ENCODE measurements around the gene UCHL5. TPM values are rescaled to one million over a fixed set of nuclear protein-coding genes. Genes with fewer than 3 reads are reported as not detected.
"Not testable (repeated sequence)": the region's sequence is repeated elsewhere in the genome, so short reads cannot be mapped to it uniquely, and the experiment has no call there.

Gene UCHL5
- total RNA-seq, 3 donors from 2014 or later = 87.3 to 108 (median 87.8) TPM

DNA sequence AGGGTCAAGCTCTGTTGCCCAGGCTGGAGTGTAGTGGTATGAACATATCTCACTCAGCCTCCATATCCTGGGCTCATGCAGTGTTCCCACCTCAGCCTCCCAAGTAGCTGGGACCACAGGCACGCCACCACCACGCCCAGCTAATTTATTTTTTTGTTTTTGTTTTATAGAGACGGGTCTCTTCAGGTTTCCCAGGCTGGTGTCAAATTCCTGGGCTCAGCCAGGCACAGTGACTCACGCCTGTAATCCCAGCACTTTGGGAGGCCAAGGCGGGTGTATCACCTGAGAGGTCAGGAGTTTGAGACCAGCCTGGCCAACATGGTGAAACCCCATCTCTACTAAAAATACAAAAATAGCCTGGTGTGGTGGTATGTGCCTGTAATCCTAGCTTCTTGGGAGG lies 10.2 kb downstream of the UCHL5 start:
- H3K36me3 Mint-ChIP-seq (ENCODE audit: insufficient read depth) = peaks cover 20% of the 10 kb centered on the region
- not testable (repeated sequence) for H3K9me3 Mint-ChIP-seq; H3K4me1 Mint-ChIP-seq (ENCODE audit: low read depth); H3K27me3 Mint-ChIP-seq (ENCODE audit: low read depth); H3K4me3 Mint-ChIP-seq; DNase-seq; ATAC-seq

- H3K27me3 Mint-ChIP-seq (ENCODE audit: low read depth) = no peaks in the 10 kb centered on the region
- ATAC-seq (no peak), DNase-seq (no peak)
- peaks cover 24% of the 10 kb centered on the region for H3K36me3 Mint-ChIP-seq (ENCODE audit: insufficient read depth)
- H3K4me3 Mint-ChIP-seq = no peak overlapping the region
- no peaks in the 10 kb centered on the region for H3K9me3 Mint-ChIP-seq
- H3K4me1 Mint-ChIP-seq (ENCODE audit: low read depth) = peaks cover 12% of the 10 kb centered on the region
Measured at GRCh38 chr1:193042766-193043691, 16.1 kb downstream of the UCHL5 start.

- ATAC-seq (no peak), DNase-seq (no peak)
- H3K9me3 Mint-ChIP-seq = no peaks in the 10 kb centered on the region
- no peaks in the 10 kb centered on the region for H3K27me3 Mint-ChIP-seq (ENCODE audit: low read depth)
- peaks cover 22% of the 10 kb centered on the region for H3K36me3 Mint-ChIP-seq (ENCODE audit: insufficient read depth)
- H3K4me1 Mint-ChIP-seq (ENCODE audit: low read depth) = peaks cover 32% of the 10 kb centered on the region
- no peak overlapping the region for H3K4me3 Mint-ChIP-seq
Measured at GRCh38 chr1:193040011-193040410, 19.1 kb downstream of the UCHL5 start.

- no peaks in the 10 kb centered on the region for H3K9me3 Mint-ChIP-seq
- no peaks in the 10 kb centered on the region for H3K27me3 Mint-ChIP-seq (ENCODE audit: low read depth)
- ATAC-seq (no peak), DNase-seq (no peak)
- H3K36me3 Mint-ChIP-seq (ENCODE audit: insufficient read depth) = peaks cover 11% of the 10 kb centered on the region
- H3K4me1 Mint-ChIP-seq (ENCODE audit: low read depth) = peaks cover 26% of the 10 kb centered on the region
- H3K4me3 Mint-ChIP-seq = no peak overlapping the region
Measured at GRCh38 chr1:193036337-193037047, 22.7 kb downstream of the UCHL5 start.

GRCh38 chr1:193033610-193034009 lies 25.6 kb downstream of the UCHL5 start:
- DNase-seq = no peak
- H3K4me3 Mint-ChIP-seq = no peak overlapping the region
- H3K9me3 Mint-ChIP-seq = no peaks in the 10 kb centered on the region
- H3K36me3 Mint-ChIP-seq (ENCODE audit: insufficient read depth) = peaks cover 10% of the 10 kb centered on the region
- no peak for ATAC-seq
- H3K4me1 Mint-ChIP-seq (ENCODE audit: low read depth) = peaks cover 22% of the 10 kb centered on the region
- H3K27me3 Mint-ChIP-seq (ENCODE audit: low read depth) = no peaks in the 10 kb centered on the region

- not testable (repeated sequence) for H3K4me3 Mint-ChIP-seq; H3K27me3 Mint-ChIP-seq (ENCODE audit: low read depth); ATAC-seq; H3K36me3 Mint-ChIP-seq (ENCODE audit: insufficient read depth); DNase-seq; H3K9me3 Mint-ChIP-seq
- peaks cover 22% of the 10 kb centered on the region for H3K4me1 Mint-ChIP-seq (ENCODE audit: low read depth)
Measured at GRCh38 chr1:193032643-193033427, 26.3 kb downstream of the UCHL5 start.

DNA sequence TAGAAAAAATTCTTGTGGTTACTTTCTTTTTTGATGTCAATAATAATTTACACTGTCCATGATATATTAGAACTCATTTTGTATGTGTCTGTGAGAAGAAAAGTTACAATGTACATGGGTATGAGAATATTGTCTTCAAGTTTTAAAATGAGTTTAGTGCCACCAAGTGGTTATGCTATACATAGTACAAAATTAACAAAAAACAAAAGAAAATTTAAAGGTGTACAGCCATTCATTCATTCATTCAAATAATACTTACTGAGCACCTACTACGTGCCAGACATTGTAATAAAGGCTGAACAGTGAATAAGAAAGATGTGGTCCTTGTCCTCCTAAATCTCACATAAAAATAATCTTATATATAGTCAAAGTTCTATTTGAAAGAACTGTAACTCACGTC lies 27.7 kb downstream of the UCHL5 start:
- peaks cover 11% of the 10 kb centered on the region for H3K4me1 Mint-ChIP-seq (ENCODE audit: low read depth)
- no peak for ATAC-seq
- peaks cover 6% of the 10 kb centered on the region for H3K36me3 Mint-ChIP-seq (ENCODE audit: insufficient read depth)
- DNase-seq = no peak
- H3K4me3 Mint-ChIP-seq = no peak overlapping the region
- H3K9me3 Mint-ChIP-seq = no peaks in the 10 kb centered on the region
- no peaks in the 10 kb centered on the region for H3K27me3 Mint-ChIP-seq (ENCODE audit: low read depth)

DNA sequence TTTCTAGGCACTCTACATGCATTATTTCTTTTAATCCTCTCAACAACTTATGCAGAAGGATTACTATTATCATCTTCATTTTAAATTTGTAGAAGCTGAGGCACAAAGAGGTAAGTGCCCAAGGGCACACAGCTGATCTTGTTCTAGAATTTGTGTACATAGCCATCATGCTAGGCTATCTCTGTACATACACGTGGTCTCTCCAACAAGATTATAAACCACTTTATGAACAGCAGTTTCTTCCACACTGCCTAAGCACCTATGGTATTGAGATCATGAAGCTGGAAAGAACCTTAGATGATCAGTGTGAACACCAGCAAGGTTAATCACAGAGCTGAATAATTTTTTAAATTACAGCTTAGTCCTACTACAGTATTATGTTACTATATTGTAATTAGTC lies 28.9 kb downstream of the UCHL5 start:
- DNase-seq (no peak), ATAC-seq (no peak)
- no peak overlapping the region for H3K4me3 Mint-ChIP-seq
- peaks cover 5% of the 10 kb centered on the region for H3K4me1 Mint-ChIP-seq (ENCODE audit: low read depth)
- H3K27me3 Mint-ChIP-seq (ENCODE audit: low read depth) = no peaks in the 10 kb centered on the region
- peaks cover 8% of the 10 kb centered on the region for H3K36me3 Mint-ChIP-seq (ENCODE audit: insufficient read depth)
- no peaks in the 10 kb centered on the region for H3K9me3 Mint-ChIP-seq

- Mint-ChIP-seq H3K4me3 (no peak overlapping the region), H3K36me3 (ENCODE audit: insufficient read depth) (peaks cover 9% of the 10 kb centered on the region), H3K27me3 (ENCODE audit: low read depth) (no peaks in the 10 kb centered on the region), H3K9me3 (no peaks in the 10 kb centered on the region), H3K4me1 (ENCODE audit: low read depth) (no peaks in the 10 kb centered on the region)
- no peak for DNase-seq
- ATAC-seq = no peak
Measured at GRCh38 chr1:193025218-193025617, 33.9 kb downstream of the UCHL5 start.

- H3K4me1 Mint-ChIP-seq (ENCODE audit: low read depth) = no peaks in the 10 kb centered on the region
- peaks cover 11% of the 10 kb centered on the region for H3K36me3 Mint-ChIP-seq (ENCODE audit: insufficient read depth)
- ATAC-seq (no peak), DNase-seq (no peak)
- H3K27me3 Mint-ChIP-seq (ENCODE audit: low read depth) = no peaks in the 10 kb centered on the region
- H3K9me3 Mint-ChIP-seq = no peaks in the 10 kb centered on the region
- no peak overlapping the region for H3K4me3 Mint-ChIP-seq
Measured at GRCh38 chr1:193019442-193020026, 39.6 kb downstream of the UCHL5 start.

GRCh38 chr1:193016788-193017187 lies 42.4 kb downstream of the UCHL5 start:
- Mint-ChIP-seq H3K27me3 (ENCODE audit: low read depth) (no peaks in the 10 kb centered on the region), H3K4me1 (ENCODE audit: low read depth) (no peaks in the 10 kb centered on the region), H3K36me3 (ENCODE audit: insufficient read depth) (peaks cover 7% of the 10 kb centered on the region), H3K4me3 (no peak overlapping the region), H3K9me3 (no peaks in the 10 kb centered on the region)
- ATAC-seq (no peak), DNase-seq (no peak)

DNA sequence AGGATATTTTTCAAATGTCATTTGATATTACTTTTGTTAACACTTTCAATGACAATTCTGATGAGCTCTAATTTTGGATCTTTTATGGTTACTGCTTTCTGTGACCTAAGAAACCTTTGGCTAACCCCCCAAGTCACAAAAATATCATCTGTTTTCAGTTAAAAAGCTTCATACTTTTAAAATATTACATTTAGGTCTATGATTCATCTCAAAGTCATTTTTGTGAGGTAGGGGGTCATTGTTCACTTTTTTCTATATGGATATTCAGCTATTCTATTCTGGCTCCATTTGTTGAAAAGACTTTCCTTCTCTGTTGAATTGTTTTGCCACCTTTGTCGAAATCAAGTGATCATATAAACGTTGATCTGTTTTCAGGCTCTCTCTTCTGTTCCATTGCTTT lies 44.8 kb downstream of the UCHL5 start:
- Mint-ChIP-seq H3K4me3 (no peak overlapping the region), H3K9me3 (no peaks in the 10 kb centered on the region), H3K36me3 (ENCODE audit: insufficient read depth) (peaks cover 7% of the 10 kb centered on the region), H3K27me3 (ENCODE audit: low read depth) (no peaks in the 10 kb centered on the region), H3K4me1 (ENCODE audit: low read depth) (no peaks in the 10 kb centered on the region)
- no peak for ATAC-seq
- DNase-seq = no peak

DNA sequence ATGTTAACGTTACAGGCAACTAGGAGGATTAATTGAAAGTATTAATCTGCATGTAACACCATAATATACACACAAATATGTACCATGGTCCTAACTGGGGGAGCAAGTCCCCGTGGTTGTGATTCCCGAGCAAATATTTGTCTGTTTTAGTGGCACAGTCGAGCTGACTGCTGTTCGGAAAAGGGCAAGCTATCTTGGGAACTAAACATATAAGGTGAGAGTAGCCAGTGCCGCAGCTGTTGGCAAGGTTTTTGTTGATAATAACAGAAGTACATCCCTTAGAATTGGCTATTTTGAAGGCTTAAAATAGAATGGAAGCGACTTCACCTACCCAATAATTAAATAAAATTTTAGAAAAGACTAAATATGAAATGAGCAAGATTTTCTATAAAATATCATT lies 45.5 kb downstream of the UCHL5 start:
- Mint-ChIP-seq H3K4me1 (ENCODE audit: low read depth) (no peaks in the 10 kb centered on the region), H3K27me3 (ENCODE audit: low read depth) (no peaks in the 10 kb centered on the region), H3K36me3 (ENCODE audit: insufficient read depth) (peaks cover 7% of the 10 kb centered on the region), H3K9me3 (no peaks in the 10 kb centered on the region), H3K4me3 (no peak overlapping the region)
- DNase-seq (no peak), ATAC-seq (no peak)

DNA sequence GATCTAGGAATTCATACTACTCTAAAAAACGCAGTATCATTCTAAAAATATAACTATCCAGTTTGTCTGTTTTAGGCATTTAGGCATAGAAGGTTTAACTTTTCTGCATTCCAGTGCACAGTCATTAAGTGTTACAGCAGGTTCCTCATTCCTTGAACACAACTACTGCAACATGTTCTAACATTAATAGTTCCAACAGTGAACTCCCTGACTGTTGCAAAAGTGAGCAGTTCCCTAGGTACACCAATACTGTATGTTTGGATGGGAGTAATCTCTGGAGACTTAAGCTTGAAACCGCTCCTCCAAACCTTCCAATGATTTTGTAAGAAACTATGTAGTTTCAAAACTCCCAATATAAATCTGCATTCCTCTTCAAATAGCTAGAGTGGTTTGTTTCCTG lies 46.2 kb downstream of the UCHL5 start:
- ATAC-seq (no peak), DNase-seq (no peak)
- H3K4me1 Mint-ChIP-seq (ENCODE audit: low read depth) = no peaks in the 10 kb centered on the region
- no peak overlapping the region for H3K4me3 Mint-ChIP-seq
- no peaks in the 10 kb centered on the region for H3K9me3 Mint-ChIP-seq
- H3K27me3 Mint-ChIP-seq (ENCODE audit: low read depth) = no peaks in the 10 kb centered on the region
- peaks cover 7% of the 10 kb centered on the region for H3K36me3 Mint-ChIP-seq (ENCODE audit: insufficient read depth)

All from activated T-cell treated with anti-CD3 and anti-CD28 coated beads, Interleukin-2, amount 50 U/mL, for 4 hours (primary cell).